ENCODE measurements around the gene CSNK1G1.
A peak's percentile ranks its signal among the peaks of the same experiment; 100 is the strongest.

The CSNK1G1 gene

DNA sequence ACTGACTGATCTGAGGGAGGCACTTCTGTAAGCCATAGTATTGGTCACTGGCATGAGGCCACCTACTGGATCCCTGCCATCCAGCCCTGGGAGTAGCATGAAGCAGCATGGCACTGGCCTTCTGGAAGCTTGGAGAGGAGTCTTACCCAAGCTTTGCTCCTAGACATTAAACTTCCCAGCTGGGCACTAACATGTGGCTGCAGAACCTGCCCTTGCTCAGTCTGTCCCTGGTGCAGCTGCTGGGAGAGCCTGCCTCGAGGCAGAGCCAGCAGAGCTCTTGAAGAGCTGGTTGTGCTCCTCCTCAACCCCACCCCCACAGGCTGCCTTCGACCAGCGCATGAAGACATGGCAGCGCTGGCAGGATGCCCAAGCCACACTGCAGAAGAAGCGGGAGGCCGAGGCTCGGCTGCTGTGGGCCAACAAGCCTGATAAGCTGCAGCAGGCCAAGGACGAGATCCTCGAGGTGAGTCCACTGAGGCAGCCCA lies 221.6 kb downstream of the CSNK1G1 start:
- Mint-ChIP-seq H3K4me3 (no peak overlapping the region), H3K27me3 (ENCODE audit: low read depth, poor library complexity) (no peaks in the 10 kb centered on the region), H3K36me3 (ENCODE audit: low read depth) (peaks cover 72% of the 10 kb centered on the region), H3K27ac (no peak overlapping the region), H3K4me1 (no peaks in the 10 kb centered on the region), H3K9me3 (no peaks in the 10 kb centered on the region)
- no peak for TF ChIP-seq CTCF (IDR thresholded peaks at IDR 0.05)
- no peak for DNase-seq

DNA sequence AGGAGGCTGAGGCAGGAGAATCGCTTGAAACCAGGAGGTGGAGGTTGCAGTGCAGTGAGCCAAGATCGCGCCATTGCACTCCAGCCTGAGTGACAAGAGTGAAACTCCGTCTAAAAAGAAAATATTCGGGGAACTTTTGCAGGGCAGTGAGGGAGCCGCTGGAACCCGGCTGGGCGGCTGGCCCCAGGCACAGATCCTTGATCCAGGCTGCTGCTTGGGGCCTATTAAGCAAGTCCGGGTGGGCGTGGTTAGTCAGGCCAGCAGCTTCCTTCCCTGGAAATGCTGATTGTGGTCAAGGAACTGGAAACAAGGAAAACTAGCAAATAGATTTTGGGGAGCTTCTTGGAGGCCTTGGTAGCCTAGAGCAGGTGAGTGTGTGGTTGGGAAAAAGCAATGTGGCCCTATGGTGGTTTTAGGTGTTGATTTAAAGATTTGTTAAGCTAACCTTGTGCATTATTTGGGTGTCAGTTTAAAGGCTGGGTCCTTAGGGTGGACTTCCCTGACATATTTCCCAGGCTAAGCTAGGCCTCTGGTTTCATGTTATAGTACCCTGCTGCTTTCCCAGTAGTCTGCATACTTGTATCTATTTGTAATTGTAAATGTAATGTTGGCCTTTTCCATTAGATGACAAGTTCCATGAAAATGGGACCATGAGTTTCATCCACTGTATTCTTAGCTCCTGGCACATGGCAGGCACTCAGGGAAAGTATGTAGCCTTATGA lies 222.2 kb downstream of the CSNK1G1 start:
- Mint-ChIP-seq H3K36me3 (ENCODE audit: low read depth) (peaks cover 72% of the 10 kb centered on the region), H3K4me1 (no peaks in the 10 kb centered on the region), H3K27ac (no peak overlapping the region), H3K27me3 (ENCODE audit: low read depth, poor library complexity) (no peaks in the 10 kb centered on the region), H3K9me3 (no peaks in the 10 kb centered on the region), H3K4me3 (no peak overlapping the region)
- DNase-seq, result no peak
- no peak for TF ChIP-seq CTCF (IDR thresholded peaks at IDR 0.05)

GRCh38 chr15:64132217-64132616 lies 223.8 kb downstream of the CSNK1G1 start:
- Mint-ChIP-seq H3K27me3 (ENCODE audit: low read depth, poor library complexity) (no peaks in the 10 kb centered on the region), H3K4me1 (peaks cover 8% of the 10 kb centered on the region), H3K36me3 (ENCODE audit: low read depth) (peaks cover 82% of the 10 kb centered on the region), H3K9me3 (no peaks in the 10 kb centered on the region), H3K27ac (peak overlapping the region; percentile 11), H3K4me3 (no peak overlapping the region)
- DNase-seq, result no peak
- no peak for TF ChIP-seq CTCF (IDR thresholded peaks at IDR 0.05)

DNA sequence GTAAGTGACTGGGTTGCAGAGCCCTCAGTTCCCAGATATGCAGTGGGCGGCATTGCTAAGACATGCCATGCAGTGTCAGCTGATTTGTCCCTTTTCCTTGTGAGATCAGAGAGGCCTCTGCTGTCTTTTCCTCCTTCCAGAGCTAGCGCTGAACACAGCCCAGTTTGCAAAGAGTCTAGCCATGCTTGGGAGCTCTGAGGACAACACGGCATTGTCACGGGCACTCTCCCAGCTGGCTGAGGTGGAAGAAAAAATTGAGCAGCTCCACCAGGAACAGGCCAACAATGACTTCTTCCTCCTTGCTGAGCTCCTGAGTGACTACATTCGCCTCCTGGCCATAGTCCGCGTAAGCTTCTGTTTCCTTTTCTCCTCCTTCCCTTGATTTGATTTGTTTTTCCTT lies 224.4 kb downstream of the CSNK1G1 start:
- Mint-ChIP-seq H3K36me3 (ENCODE audit: low read depth) (peaks cover 81% of the 10 kb centered on the region), H3K9me3 (no peaks in the 10 kb centered on the region), H3K27ac (no peak overlapping the region)

DNA sequence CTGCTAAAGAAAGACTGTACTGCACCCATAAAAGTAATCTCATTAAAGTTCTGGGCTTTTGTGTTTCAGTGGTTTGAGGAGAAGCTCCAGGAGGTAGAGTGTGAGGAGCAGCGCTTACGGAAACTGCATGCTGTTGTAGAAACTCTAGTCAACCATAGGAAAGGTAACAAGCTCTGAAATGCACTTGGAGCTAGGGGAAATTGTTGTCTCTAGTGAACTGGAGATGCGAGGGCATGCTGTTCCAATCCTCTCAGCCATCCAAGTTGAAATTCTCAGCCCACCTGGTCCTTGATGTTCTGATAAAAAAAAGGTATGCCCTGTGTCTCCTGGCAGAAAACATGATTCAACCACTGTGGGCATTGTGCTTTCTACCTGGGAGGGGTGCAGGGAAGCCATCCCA lies 225.8 kb downstream of the CSNK1G1 start:
- no peak for TF ChIP-seq CTCF (IDR thresholded peaks at IDR 0.05)
- Mint-ChIP-seq H3K27me3 (ENCODE audit: low read depth, poor library complexity) (no peaks in the 10 kb centered on the region), H3K36me3 (ENCODE audit: low read depth) (peaks cover 81% of the 10 kb centered on the region), H3K4me3 (no peak overlapping the region), H3K4me1 (peaks cover 10% of the 10 kb centered on the region), H3K9me3 (no peaks in the 10 kb centered on the region), H3K27ac (no peak overlapping the region)
- no peak for DNase-seq

More for the DNA sequence above, 224.4 kb downstream of the CSNK1G1 start:
- Mint-ChIP-seq H3K4me3 (no peak overlapping the region), H3K27me3 (ENCODE audit: low read depth, poor library complexity) (no peaks in the 10 kb centered on the region), H3K4me1 (peaks cover 10% of the 10 kb centered on the region)
- TF ChIP-seq CTCF (IDR thresholded peaks at IDR 0.05), result no peak
- DNase-seq, result no peak

All from nephron progenitor cell (in vitro differentiated cells).